Endodermal cell (in vitro differentiated cells): ENCODE measurements around the gene KLHL40. TPM values are rescaled to one million over a fixed set of nuclear protein-coding genes. Genes with fewer than 3 reads are reported as not detected.

Experiments used
- DNase-seq: peaks from one replicate; pipeline ENCODE4 v3.0.0-alpha.2; 2017
- H3K27ac ChIP-seq: 2 replicates; pipeline ENCODE4 v1.5.1; 2013; ENCODE audit warnings: mild to moderate bottlenecking, low read depth, low read length, moderate library complexity
- H3K27me3 ChIP-seq: 2 replicates; pipeline ENCODE4 v1.6.1; 2013; ENCODE audit warnings: mild to moderate bottlenecking, low read length, moderate library complexity; ENCODE audit not compliant: insufficient read depth, control insufficient read depth, poor library complexity, severe bottlenecking
- H3K36me3 ChIP-seq: 2 replicates; pipeline ENCODE4 v1.7.0; 2013; ENCODE audit warnings: mild to moderate bottlenecking, low read length, moderate library complexity; ENCODE audit not compliant: control insufficient read depth, insufficient read depth
- H3K4me1 ChIP-seq: one replicate; pipeline ENCODE4 v1.7.0; 2013; ENCODE audit warnings: low read length; ENCODE audit not compliant: control insufficient read depth, insufficient read depth
- H3K4me3 ChIP-seq: 2 replicates; pipeline ENCODE4 v1.5.1; 2013; ENCODE audit warnings: mild to moderate bottlenecking, low read length, moderate library complexity
- H3K9ac ChIP-seq: 2 replicates; pipeline ENCODE4 v1.6.1; 2013; ENCODE audit warnings: mild to moderate bottlenecking, low read length, moderate library complexity; ENCODE audit not compliant: poor library complexity, severe bottlenecking; ENCODE audit errors: extremely low read depth
- H3K9me3 ChIP-seq: 2 replicates; pipeline ENCODE4 v1.6.1; 2013; ENCODE audit warnings: mild to moderate bottlenecking, low read length, moderate library complexity; ENCODE audit not compliant: control insufficient read depth
- H3K27ac Mint-ChIP-seq: 2 replicates; pipeline ENCODE4 v1.8.0; 2020; ENCODE audit warnings: mixed read lengths
- H3K27me3 Mint-ChIP-seq: 2 replicates; pipeline ENCODE4 v1.8.0; 2021; ENCODE audit warnings: mild to moderate bottlenecking, mixed read lengths; ENCODE audit not compliant: insufficient read depth
- H3K36me3 Mint-ChIP-seq: 2 replicates; pipeline ENCODE4 v1.8.0; 2020; ENCODE audit warnings: low read depth, mixed read lengths
- H3K4me1 Mint-ChIP-seq: 2 replicates; pipeline ENCODE4 v1.8.0; 2020; ENCODE audit warnings: mixed read lengths
- H3K4me3 Mint-ChIP-seq: 2 replicates; pipeline ENCODE4 v1.8.0; 2020; ENCODE audit warnings: mild to moderate bottlenecking, moderate library complexity, mixed read lengths
- H3K9me3 Mint-ChIP-seq: 2 replicates; pipeline ENCODE4 v1.8.0; 2020; ENCODE audit warnings: mild to moderate bottlenecking, mixed read lengths
- CTCF ChIP-seq: fragments of 200-600 bp; sonication (generic); conservative IDR thresholded peaks from 2 replicates; pipeline ENCODE4 v1.5.0; 2021; ENCODE audit warnings: antibody characterized with exemption, mild to moderate bottlenecking
- WGBS, 2 experiments: methylation state at CpG; one replicate each; pipeline versions ENCODE4 v1.1.5 to v1.1.7; 2013; ENCODE audit warnings: missing lambda C conversion rate in 2 of 2, mixed read lengths in 1 of 2; ENCODE audit not compliant: insufficient coverage in 1 of 2, insufficient read length in 1 of 2; 5-methylcytosine and 5-hydroxymethylcytosine counted together
- total RNA-seq, 2 donors: library from RNA; stranded (reverse); fragmentation: NEBNext Ultra II Directional in 1 of 2; extraction: Animal tissue kit (Norgen Biotek cat#: 25700) in 1 of 2; gene quantifications; 2 replicates in 1 of 2; 3 replicates in 1 of 2; pipeline ENCODE4 v1.2.1, GENCODE V29; 2021

KLHL40 gene
- total RNA-seq, 2 donors from 2014 or later = not detected

- peak overlapping the region; percentile 76 for H3K4me3 Mint-ChIP-seq
Measured at GRCh38 chr3:42653303-42653559, 32.1 kb upstream of the KLHL40 start.

GRCh38 chr3:42653560-42654330 is 31.6 kb upstream of the KLHL40 start, which contains the start of gene ZBTB47:
TSS of gene ZBTB47 (plus strand) at chr3:42653697. CDS start at chr3:42658356, 4,659 bp downstream.
- H3K27me3 Mint-ChIP-seq = no peaks in the 10 kb centered on the region
- H3K36me3 ChIP-seq = peaks cover 5% of the 10 kb centered on the region
- no peak for TF ChIP-seq CTCF
- WGBS, 2 experiments = 19 to 37% methylated on average over 5 to 31 of the region's 31 CpGs
- DNase-seq = peak; percentile 75
- H3K4me1 ChIP-seq = peaks cover 10% of the 10 kb centered on the region
- H3K27ac ChIP-seq = peak within 1 kb of the TSS; percentile 82
- peak within 1 kb of the TSS; percentile 70 for H3K27ac Mint-ChIP-seq
- H3K4me3 ChIP-seq = peak within 1 kb of the TSS; percentile 80
- H3K9me3 Mint-ChIP-seq = no peaks in the 10 kb centered on the region
- H3K36me3 Mint-ChIP-seq = peaks cover 6% of the 10 kb centered on the region
- peak within 1 kb of the TSS; percentile 76 for H3K4me3 Mint-ChIP-seq
- H3K9ac ChIP-seq = peak within 1 kb of the TSS; percentile 67
- no peaks in the 10 kb centered on the region for H3K27me3 ChIP-seq
- H3K4me1 Mint-ChIP-seq = peaks cover 24% of the 10 kb centered on the region
- no peaks in the 10 kb centered on the region for H3K9me3 ChIP-seq

More at GRCh38 chr3:42653303-42653559, 32.1 kb upstream of the KLHL40 start:
- Histone ChIP-seq H3K4me1 (peaks cover 10% of the 10 kb centered on the region), H3K9ac (peak overlapping the region; percentile 44), H3K4me3 (peak overlapping the region; percentile 80), H3K27me3 (no peaks in the 10 kb centered on the region), H3K36me3 (peaks cover 11% of the 10 kb centered on the region), H3K27ac (no peak overlapping the region), H3K9me3 (no peaks in the 10 kb centered on the region)
- no peaks in the 10 kb centered on the region for H3K9me3 Mint-ChIP-seq
- H3K27me3 Mint-ChIP-seq = no peaks in the 10 kb centered on the region
- no peak for TF ChIP-seq CTCF
- H3K36me3 Mint-ChIP-seq = peaks cover 8% of the 10 kb centered on the region
- no peak for DNase-seq
- peaks cover 24% of the 10 kb centered on the region for H3K4me1 Mint-ChIP-seq
- 84 to 90% methylated on average over 2 to 3 of the region's 3 CpGs for WGBS, 2 experiments
- no peak overlapping the region for H3K27ac Mint-ChIP-seq

- Histone ChIP-seq H3K36me3 (no peaks in the 10 kb centered on the region), H3K27ac (peak overlapping the region; percentile 82), H3K27me3 (no peaks in the 10 kb centered on the region), H3K9me3 (no peaks in the 10 kb centered on the region), H3K4me1 (peaks cover 10% of the 10 kb centered on the region), H3K4me3 (peak overlapping the region; percentile 80), H3K9ac (peak overlapping the region; percentile 67)
- no peaks in the 10 kb centered on the region for H3K36me3 Mint-ChIP-seq
- H3K27ac Mint-ChIP-seq = no peak overlapping the region
- WGBS, 2 experiments = 0 to 2% methylated on average over 19 to 94 of the region's 94 CpGs
- H3K4me3 Mint-ChIP-seq = peak overlapping the region; percentile 76
- no peaks in the 10 kb centered on the region for H3K9me3 Mint-ChIP-seq
- peak; percentile 95 for DNase-seq
- no peaks in the 10 kb centered on the region for H3K27me3 Mint-ChIP-seq
- peaks cover 24% of the 10 kb centered on the region for H3K4me1 Mint-ChIP-seq
- peak; percentile 56 for TF ChIP-seq CTCF
Measured at GRCh38 chr3:42654331-42655201, 30.8 kb upstream of the KLHL40 start.
